Transverse colon (tissue), 4 donors: ENCODE data around the gene PRLR. TPM values are rescaled to one million over a fixed set of nuclear protein-coding genes. Genes with fewer than 3 reads are reported as not detected.

ENCODE experiments used
- DNase-seq: peaks from one replicate; pipeline ENCODE4 v3.0.0-alpha.2; 2019
- H3K27ac ChIP-seq, 4 donors: fragments of 200-600 bp; sonication (generic); 2 replicates each; pipeline ENCODE4 v1.5.1; 2016 to 2018; ENCODE audit warnings: inconsistent platforms in 4 of 4
- H3K27me3 ChIP-seq: fragments of 200-600 bp; sonication (generic); 2 replicates; pipeline ENCODE4 v1.5.1; 2017; ENCODE audit warnings: inconsistent platforms
- H3K36me3 ChIP-seq, 4 donors: fragments of 200-600 bp; sonication (generic); 2 replicates each; pipeline ENCODE4 v1.5.1; 2017 to 2019; ENCODE audit warnings: inconsistent platforms in 4 of 4
- H3K4me1 ChIP-seq, 4 donors: fragments of 200-600 bp; sonication (generic); 2 replicates each; pipeline ENCODE4 v1.5.1; 2017 to 2020; ENCODE audit warnings: inconsistent platforms in 4 of 4
- H3K4me3 ChIP-seq, 4 donors: fragments of 200-600 bp; sonication (generic); 1 replicate in 1 of 4; 2 replicates in 3 of 4; pipeline versions ENCODE4 v1.5.1 to v1.6.1; 2017 to 2019; ENCODE audit warnings: inconsistent platforms in 4 of 4
- H3K9me3 ChIP-seq, 2 donors: fragments of 200-600 bp; sonication (generic); 2 replicates each; pipeline ENCODE4 v1.5.1; 2017 to 2019; ENCODE audit warnings: inconsistent platforms in 2 of 2
- EP300 ChIP-seq: sonication (generic); formaldehyde crosslinking; IDR thresholded peaks from one replicate; pipeline ENCODE4 v1.6.1; 2017; ENCODE audit warnings: antibody characterized with exemption, low read depth
- POLR2A ChIP-seq: fragments of 450-650 bp; IDR thresholded peaks from one replicate; pipeline ENCODE4 v1.6.1; 2016; ENCODE audit warnings: antibody characterized with exemption, mild to moderate bottlenecking, moderate library complexity
- POLR2AphosphoS5 ChIP-seq, 3 donors: sonication (generic); formaldehyde crosslinking; IDR thresholded peaks; one replicate each; pipeline ENCODE4 v1.6.1; 2016; ENCODE audit warnings: antibody characterized with exemption in 3 of 3
- WGBS, 2 donors: methylation state at CpG; one replicate each; pipeline ENCODE4 v1.1.5; 2018; ENCODE audit warnings: low coverage in 1 of 2; 5-methylcytosine and 5-hydroxymethylcytosine counted together
- in situ Hi-C, 4 donors: fragments of 200-750 bp; cut with MboI; loops; one replicate each; pipeline versions ENCODE4 v1.15.0 to v1.15.1; 2017; ENCODE audit warnings: low sequenced_read_pairs in 3 of 4, low pct_ligation_motif_present in 1 of 4, low pct_unique_long_range_greater_than_20kb in 1 of 4
- intact Hi-C: fragments of 100-400 bp; cut with DNase I; formaldehyde crosslinking; loops from one replicate; pipeline ENCODE4 v1.15.1; 2023; ENCODE audit warnings: low total_unique reads
- total RNA-seq, 4 donors: library from RNA; depleted of rRNA; stranded (reverse); fragments of >200 nt; gene quantifications; one replicate each; pipeline ENCODE4 v1.1.0, GENCODE V29; 2016
- TF ChIP-seq, protein P1 (sequence below), 5 experiments: fragments of 200-600 bp in 3 of 5; fragments of 450-650 bp in 2 of 5; sonication (generic) in 3 of 5; IDR thresholded peaks; 1 replicate in 2 of 5; 2 replicates in 3 of 5; pipeline ENCODE4 v1.5.1; 2016 to 2017; ENCODE audit warnings: antibody characterized with exemption in 5 of 5, inconsistent platforms in 3 of 5, mild to moderate bottlenecking in 2 of 5, moderate library complexity in 1 of 5

PRLR gene
- total RNA-seq, 4 donors from 2014 or later: 4.9 to 19.8 (median 13.0) TPM

DNA sequence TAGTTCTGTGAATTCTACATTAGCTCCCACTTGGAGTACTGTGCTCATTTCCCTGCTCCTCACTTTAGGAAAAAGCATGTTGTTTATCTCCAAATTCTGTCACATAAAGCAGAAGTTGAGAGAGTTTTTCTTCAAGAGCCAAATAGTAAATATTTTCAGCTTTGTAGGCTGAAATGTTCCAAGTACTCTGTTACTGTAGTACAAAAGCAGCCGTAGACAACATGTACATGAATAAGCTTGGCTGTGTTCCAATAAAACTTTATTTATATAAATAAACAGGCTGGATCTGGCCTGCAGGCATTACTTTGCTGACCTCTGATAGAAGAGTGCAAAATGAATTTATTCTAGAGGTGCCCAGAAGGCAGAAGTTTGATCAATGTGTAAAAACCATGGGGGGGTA, 109.6 kb downstream of the PRLR start:
- intact Hi-C loops: no loop called here
- no peak overlapping the region for H3K4me3 ChIP-seq
- H3K27ac ChIP-seq: no peak overlapping the region
- H3K36me3 ChIP-seq: no peaks in the 10 kb centered on the region
- DNase-seq: no peak
- 14 to 41% methylated on average over 1 of the region's 1 CpG for WGBS, 2 donors
- no peaks in the 10 kb centered on the region for H3K27me3 ChIP-seq
- TF ChIP-seq POLR2A (no peak), POLR2AphosphoS5 (IDR thresholded peaks at IDR 0.05) (no peak)
- TF ChIP-seq, protein P1, sequence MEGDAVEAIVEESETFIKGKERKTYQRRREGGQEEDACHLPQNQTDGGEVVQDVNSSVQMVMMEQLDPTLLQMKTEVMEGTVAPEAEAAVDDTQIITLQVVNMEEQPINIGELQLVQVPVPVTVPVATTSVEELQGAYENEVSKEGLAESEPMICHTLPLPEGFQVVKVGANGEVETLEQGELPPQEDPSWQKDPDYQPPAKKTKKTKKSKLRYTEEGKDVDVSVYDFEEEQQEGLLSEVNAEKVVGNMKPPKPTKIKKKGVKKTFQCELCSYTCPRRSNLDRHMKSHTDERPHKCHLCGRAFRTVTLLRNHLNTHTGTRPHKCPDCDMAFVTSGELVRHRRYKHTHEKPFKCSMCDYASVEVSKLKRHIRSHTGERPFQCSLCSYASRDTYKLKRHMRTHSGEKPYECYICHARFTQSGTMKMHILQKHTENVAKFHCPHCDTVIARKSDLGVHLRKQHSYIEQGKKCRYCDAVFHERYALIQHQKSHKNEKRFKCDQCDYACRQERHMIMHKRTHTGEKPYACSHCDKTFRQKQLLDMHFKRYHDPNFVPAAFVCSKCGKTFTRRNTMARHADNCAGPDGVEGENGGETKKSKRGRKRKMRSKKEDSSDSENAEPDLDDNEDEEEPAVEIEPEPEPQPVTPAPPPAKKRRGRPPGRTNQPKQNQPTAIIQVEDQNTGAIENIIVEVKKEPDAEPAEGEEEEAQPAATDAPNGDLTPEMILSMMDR (IDR thresholded peaks at IDR 0.05): no peak
- peaks cover 0 to 3% (median 2%) of the 10 kb centered on the region in 4 donors for H3K4me1 ChIP-seq
- in situ Hi-C loops: no loop called here
- H3K9me3 ChIP-seq: no peaks in the 10 kb centered on the region

DNA sequence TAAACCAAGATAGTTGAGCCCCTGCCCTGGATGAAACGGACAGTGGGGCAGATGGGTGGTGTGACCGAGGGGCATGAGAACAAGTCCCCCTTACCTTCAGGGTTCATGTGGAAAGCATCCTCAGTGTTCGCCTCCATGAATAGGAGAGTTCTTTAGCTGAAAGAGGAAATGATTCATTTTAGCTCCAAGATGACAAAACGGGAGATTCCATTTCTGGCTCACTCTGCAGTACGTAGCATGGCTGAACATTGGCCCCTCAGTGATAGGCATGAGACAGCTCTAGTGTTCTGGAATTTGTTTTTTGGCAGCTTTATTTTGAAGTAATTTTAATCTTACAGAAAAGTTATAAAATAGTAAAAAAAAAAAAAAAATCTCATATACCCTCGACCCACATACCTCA, 112.3 kb downstream of the PRLR start:
- H3K9me3 ChIP-seq: no peaks in the 10 kb centered on the region
- no peaks in the 10 kb centered on the region for H3K27me3 ChIP-seq
- WGBS, 2 donors: 53 to 63% methylated on average over 2 to 6 of the region's 6 CpGs
- no peak overlapping the region for H3K27ac ChIP-seq
- TF ChIP-seq EP300: no peak
- TF ChIP-seq, protein P1 (IDR thresholded peaks at IDR 0.05): no peak
- no peak for TF ChIP-seq POLR2A
- TF ChIP-seq POLR2AphosphoS5 (IDR thresholded peaks at IDR 0.05): no peak
- H3K4me3 ChIP-seq: no peak overlapping the region
- intact Hi-C loops (no loop called here), in situ Hi-C loops (no loop called here)
- no peaks in the 10 kb centered on the region for H3K36me3 ChIP-seq
- no peak for DNase-seq
- H3K4me1 ChIP-seq: peaks cover 0 to 12% (median 6%) of the 10 kb centered on the region in 4 donors

DNA sequence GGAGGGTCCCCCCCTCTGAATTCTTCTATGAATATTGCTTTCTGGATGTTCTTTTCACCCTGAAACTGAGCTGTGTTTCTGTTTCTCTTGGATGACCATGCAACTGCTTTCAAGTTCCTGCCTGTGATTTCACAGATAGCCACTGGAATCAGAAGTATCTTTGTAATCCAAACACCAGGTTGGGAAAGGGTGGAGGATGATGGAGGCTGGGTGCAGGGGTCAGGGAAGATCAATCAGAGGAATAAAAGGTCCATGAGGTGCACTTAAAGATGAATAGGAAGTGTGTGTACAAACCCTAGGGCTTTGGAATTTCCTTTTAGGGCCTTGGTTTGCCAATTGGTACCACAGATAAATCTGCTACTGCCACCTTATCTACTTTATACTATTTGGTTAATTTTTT, 114.4 kb downstream of the PRLR start:
- no peak for TF ChIP-seq POLR2AphosphoS5 (IDR thresholded peaks at IDR 0.05)
- no peak for TF ChIP-seq EP300
- TF ChIP-seq, protein P1 (IDR thresholded peaks at IDR 0.05): no peak
- no peak for TF ChIP-seq POLR2A
- Histone ChIP-seq H3K27me3 (no peaks in the 10 kb centered on the region), H3K27ac (no peak overlapping the region), H3K4me1 (peaks cover 0 to 12% (median 6%) of the 10 kb centered on the region in 4 donors), H3K4me3 (no peak overlapping the region), H3K36me3 (no peaks in the 10 kb centered on the region), H3K9me3 (no peaks in the 10 kb centered on the region)
- intact Hi-C loops (no loop called here), in situ Hi-C loops (no loop called here)
- DNase-seq: no peak

- in situ Hi-C loops: no loop called here
Observed at GRCh38 chr5:35114698-35115097, 115.6 kb downstream of the PRLR start.

More at GRCh38 chr5:35114698-35115097, 115.6 kb downstream of the PRLR start:
- H3K36me3 ChIP-seq: no peaks in the 10 kb centered on the region
- peaks cover 0 to 12% (median 6%) of the 10 kb centered on the region in 4 donors for H3K4me1 ChIP-seq
- intact Hi-C loops: no loop called here
- 68 to 69% methylated on average over 3 to 4 of the region's 4 CpGs for WGBS, 2 donors
- no peak for TF ChIP-seq POLR2AphosphoS5 (IDR thresholded peaks at IDR 0.05)
- TF ChIP-seq POLR2A: no peak
- no peak for TF ChIP-seq EP300
- TF ChIP-seq, protein P1 (IDR thresholded peaks at IDR 0.05): no peak
- H3K4me3 ChIP-seq: no peak overlapping the region
- peak; percentile 28 for DNase-seq
- H3K9me3 ChIP-seq: no peaks in the 10 kb centered on the region
- no peak overlapping the region for H3K27ac ChIP-seq
- no peaks in the 10 kb centered on the region for H3K27me3 ChIP-seq
